Breast epithelium (tissue), 4 donors: ENCODE data around the gene NME3. TPM values are rescaled to one million over a fixed set of nuclear protein-coding genes. Genes with fewer than 3 reads are reported as not detected.

Experiments
- DNase-seq, 2 donors: peaks; one replicate each; pipeline ENCODE4 v3.0.0-alpha.2; 2019; ENCODE audit warnings: low spot score in 2 of 2
- H3K27ac ChIP-seq, 2 donors: fragments of 200-600 bp; sonication (generic) in 1 of 2; one replicate each; pipeline ENCODE4 v1.5.1; 2016 to 2019; ENCODE audit warnings: mild to moderate bottlenecking in 1 of 2
- H3K27me3 ChIP-seq, 2 donors: fragments of 200-600 bp; sonication (generic) in 1 of 2; one replicate each; pipeline versions ENCODE4 v1.5.1 to v1.6.0; 2017 to 2019; ENCODE audit warnings: control low read depth in 1 of 2, mild to moderate bottlenecking in 1 of 2
- H3K36me3 ChIP-seq: fragments of 200-600 bp; one replicate; pipeline ENCODE4 v1.5.1; 2019
- H3K4me1 ChIP-seq, 2 donors: fragments of 200-600 bp; sonication (generic); one replicate each; pipeline ENCODE4 v1.5.1; 2016 to 2019; ENCODE audit warnings: control low read depth in 1 of 2
- H3K4me3 ChIP-seq, 3 donors: fragments of 200-600 bp; sonication (generic); 1 replicate in 2 of 3; 2 replicates in 1 of 3; pipeline ENCODE4 v1.5.1; 2016 to 2019; ENCODE audit warnings: mild to moderate bottlenecking in 3 of 3, moderate library complexity in 2 of 3
- H3K9me3 ChIP-seq, 2 donors: fragments of 200-600 bp; sonication (generic) in 1 of 2; one replicate each; pipeline ENCODE4 v1.5.1; 2016 to 2019; ENCODE audit warnings: control low read depth in 1 of 2
- POLR2A ChIP-seq: fragments of 450-650 bp; IDR thresholded peaks from one replicate; pipeline ENCODE4 v1.6.1; 2016; ENCODE audit warnings: antibody characterized with exemption, mild to moderate bottlenecking, moderate library complexity
- POLR2AphosphoS5 ChIP-seq, 3 donors: sonication (generic); formaldehyde crosslinking; IDR thresholded peaks; one replicate each; pipeline ENCODE4 v1.6.1; 2017; ENCODE audit warnings: antibody characterized with exemption in 3 of 3
- intact Hi-C: fragments of 100-400 bp; cut with DNase I; formaldehyde crosslinking; loops from one replicate; pipeline ENCODE4 v1.15.1; 2023; ENCODE audit warnings: low total_unique reads
- total RNA-seq, 3 donors: library from RNA; depleted of rRNA; stranded (reverse); fragments of >200 nt; gene quantifications; one replicate each; pipeline ENCODE4 v1.1.0, GENCODE V29; 2016
- TF ChIP-seq, protein P1 (sequence below), 3 donors: fragments of 450-650 bp; IDR thresholded peaks; one replicate each; pipeline ENCODE4 v1.5.1; 2016 to 2017; ENCODE audit warnings: antibody characterized with exemption in 3 of 3, mild to moderate bottlenecking in 3 of 3, moderate library complexity in 3 of 3

NME3 gene
- total RNA-seq, 3 donors from 2014 or later, result 86.6 to 119 (median 115) TPM

DNA sequence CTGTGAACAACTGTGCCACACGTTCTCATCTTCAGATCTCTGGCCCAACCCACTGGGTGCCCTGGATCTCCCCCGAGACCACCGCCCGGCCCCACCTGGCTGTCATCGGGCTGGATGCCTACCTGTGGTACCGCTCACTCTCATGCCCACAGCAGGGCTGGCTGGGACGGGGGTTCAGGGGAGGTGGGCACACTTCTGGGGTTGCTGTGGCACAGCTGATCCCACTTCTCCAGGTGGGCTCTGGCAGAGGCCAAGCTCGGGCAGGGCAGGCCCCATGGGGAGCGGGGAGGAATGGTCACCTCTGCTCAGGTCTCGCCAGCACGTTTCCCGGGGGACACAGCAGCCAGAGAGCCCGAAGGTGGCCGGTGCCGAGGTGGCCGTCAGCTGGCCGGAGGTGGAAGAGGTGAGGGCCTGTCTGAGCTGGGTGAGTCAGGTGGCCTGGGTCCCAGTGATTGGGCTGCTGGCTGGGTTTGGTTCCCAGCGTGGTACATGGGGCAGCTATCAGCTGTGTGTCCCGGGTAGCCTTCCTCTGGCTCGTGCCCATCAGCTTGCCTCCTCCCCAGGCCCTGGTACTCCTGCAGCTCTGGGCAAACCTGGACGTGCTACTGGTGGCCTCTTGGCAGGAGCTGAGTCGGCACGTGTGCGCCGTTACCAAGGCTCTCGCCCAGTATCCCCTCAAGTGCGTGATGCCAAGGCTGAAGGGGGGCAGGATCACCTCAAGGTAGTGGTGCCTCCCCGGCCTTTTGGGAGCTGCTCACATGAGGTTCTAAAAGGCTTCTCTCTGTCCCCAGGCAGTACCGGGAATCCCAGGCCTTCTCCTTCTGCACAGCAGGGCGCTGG is 3.9 kb upstream of the NME3 start:
- Histone ChIP-seq H3K27ac (peak overlapping the region in 1 of 2 donors; percentile 94), H3K9me3 (no peaks in the 10 kb centered on the region), H3K27me3 (no peaks in the 10 kb centered on the region), H3K36me3 (peaks cover 5% of the 10 kb centered on the region), H3K4me3 (no peak overlapping the region), H3K4me1 (peaks cover 10 to 24% of the 10 kb centered on the region in 2 donors)
- no peak for DNase-seq
- TF ChIP-seq, protein P1, sequence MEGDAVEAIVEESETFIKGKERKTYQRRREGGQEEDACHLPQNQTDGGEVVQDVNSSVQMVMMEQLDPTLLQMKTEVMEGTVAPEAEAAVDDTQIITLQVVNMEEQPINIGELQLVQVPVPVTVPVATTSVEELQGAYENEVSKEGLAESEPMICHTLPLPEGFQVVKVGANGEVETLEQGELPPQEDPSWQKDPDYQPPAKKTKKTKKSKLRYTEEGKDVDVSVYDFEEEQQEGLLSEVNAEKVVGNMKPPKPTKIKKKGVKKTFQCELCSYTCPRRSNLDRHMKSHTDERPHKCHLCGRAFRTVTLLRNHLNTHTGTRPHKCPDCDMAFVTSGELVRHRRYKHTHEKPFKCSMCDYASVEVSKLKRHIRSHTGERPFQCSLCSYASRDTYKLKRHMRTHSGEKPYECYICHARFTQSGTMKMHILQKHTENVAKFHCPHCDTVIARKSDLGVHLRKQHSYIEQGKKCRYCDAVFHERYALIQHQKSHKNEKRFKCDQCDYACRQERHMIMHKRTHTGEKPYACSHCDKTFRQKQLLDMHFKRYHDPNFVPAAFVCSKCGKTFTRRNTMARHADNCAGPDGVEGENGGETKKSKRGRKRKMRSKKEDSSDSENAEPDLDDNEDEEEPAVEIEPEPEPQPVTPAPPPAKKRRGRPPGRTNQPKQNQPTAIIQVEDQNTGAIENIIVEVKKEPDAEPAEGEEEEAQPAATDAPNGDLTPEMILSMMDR (IDR thresholded peaks at IDR 0.05), result no peak
- intact Hi-C loops, result no loop called here

DNA sequence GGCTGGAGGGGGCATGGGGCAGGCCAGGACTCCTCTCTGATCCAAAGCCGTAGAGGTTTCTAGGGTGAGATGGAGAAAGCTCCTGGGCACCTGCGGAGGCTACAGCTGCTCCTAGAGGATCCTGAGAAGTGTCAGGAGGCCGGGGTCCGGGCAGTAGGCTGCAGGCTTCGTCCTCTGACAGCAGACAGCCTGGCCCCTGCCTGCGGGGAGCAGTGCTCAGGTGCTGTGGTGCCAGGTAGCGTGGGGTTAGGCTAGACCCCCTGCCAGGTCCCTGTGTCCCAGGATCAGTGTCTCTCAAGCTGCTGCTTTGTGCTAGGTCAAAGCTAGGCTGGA is 3.1 kb upstream of the NME3 start:
- Histone ChIP-seq H3K27ac (peak overlapping the region in 1 of 2 donors; percentile 94), H3K4me1 (peaks cover 16 to 25% of the 10 kb centered on the region in 2 donors), H3K9me3 (no peaks in the 10 kb centered on the region), H3K27me3 (no peaks in the 10 kb centered on the region), H3K36me3 (peaks cover 5% of the 10 kb centered on the region), H3K4me3 (peak overlapping the region in 2 of 3 donors; percentile 91 to 94)
- TF ChIP-seq, protein P1 (IDR thresholded peaks at IDR 0.05), result no peak
- TF ChIP-seq POLR2AphosphoS5 (IDR thresholded peaks at IDR 0.05), result no peak
- TF ChIP-seq POLR2A, result no peak
- intact Hi-C loops, result no loop called here
- no peak for DNase-seq

DNA sequence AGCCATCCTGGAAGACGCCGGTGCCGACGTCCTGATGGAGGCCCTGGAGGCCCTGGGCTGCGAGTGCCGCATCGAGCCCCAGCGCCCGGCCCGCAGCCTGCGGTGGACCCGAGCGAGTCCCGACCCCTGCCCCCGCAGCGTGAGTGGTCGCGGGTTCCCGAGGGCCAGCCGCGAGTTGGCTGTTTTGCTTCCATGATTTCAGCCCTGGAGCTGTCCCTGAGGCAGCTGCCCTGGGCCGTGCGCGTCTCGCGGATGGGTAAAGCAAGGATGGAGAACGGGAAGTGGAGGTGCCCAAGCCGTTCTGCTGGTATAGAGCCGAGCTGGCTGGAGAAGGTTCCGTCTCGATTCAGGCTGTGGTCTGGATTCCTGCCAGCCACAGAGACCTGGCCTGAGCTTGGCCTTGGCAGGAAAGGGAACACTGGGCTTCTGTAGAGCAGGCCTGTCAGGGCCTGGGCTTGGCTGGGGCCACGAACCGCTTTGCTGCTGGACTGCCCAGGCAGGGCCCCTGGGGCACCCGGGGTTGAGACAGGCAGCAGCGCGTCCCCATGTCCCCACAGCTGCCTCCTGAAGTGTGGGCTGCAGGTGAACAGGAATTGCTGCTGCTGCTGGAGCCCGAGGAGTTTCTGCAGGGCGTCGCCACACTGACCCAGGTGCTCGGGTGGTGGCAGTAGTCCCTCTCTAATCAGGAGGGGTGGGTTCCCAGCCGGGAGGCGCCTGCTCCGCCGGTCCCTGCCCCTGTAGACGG is 2.5 kb upstream of the NME3 start:
- intact Hi-C loops, result no loop called here
- TF ChIP-seq POLR2A, result no peak
- DNase-seq, result peak in 1 of 2 donors; percentile 68

DNA sequence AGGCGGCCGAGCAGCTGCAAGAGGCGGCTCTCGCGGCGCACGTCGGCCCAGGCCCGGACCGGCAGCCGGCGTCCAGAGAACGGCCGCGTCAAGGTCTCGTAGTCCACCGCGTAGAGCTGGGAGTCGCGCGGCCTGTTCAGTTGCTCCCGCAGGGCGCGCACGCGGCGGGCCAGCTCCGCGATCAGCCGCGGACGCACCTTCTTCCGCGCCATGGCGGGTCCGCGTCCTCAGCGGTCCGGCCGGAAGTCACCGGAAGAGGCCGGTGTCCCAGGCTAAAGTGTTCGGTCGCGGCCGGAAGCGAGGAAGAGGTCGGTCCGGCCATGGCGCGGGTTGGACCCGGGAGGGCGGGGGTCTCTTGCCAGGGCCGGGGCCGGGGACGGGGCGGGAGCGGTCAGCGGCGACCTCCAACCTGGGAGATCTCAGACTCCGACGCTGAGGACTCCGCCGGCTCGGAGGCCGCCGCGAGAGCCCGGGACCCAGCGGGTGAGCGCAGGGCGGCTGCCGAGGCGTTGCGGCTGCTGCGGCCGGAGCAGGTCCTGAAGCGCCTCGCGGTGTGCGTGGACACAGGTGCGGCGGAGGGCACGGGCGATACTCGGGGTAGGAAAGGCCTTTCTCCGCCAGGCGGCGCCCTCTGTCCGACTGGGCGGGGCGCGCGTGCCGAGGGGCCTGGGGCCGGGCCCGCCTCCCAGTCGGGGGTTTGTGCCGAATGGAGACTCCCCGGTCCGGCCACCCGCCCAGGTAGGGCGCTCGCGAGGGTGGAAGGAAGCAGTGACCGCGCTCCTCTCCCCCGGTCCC is 1.8 kb upstream of the NME3 start, which contains the start of gene MRPS34:
MRPS34 (minus strand) TSS at position 227 of the 795 bp plus-strand sequence; CDS start at position 212, 15 bp downstream.
- DNase-seq, result peak in 1 of 2 donors; percentile 79
- H3K4me1 ChIP-seq, result peaks cover 16 to 25% of the 10 kb centered on the region in 2 donors
- intact Hi-C loops, result no loop called here
- peak within 1 kb of the TSS; percentile 85 to 94 for H3K27ac ChIP-seq
- H3K9me3 ChIP-seq, result no peaks in the 10 kb centered on the region
- H3K4me3 ChIP-seq, result peak within 1 kb of the TSS; percentile 91 to 97 (median 94)
- no peaks in the 10 kb centered on the region for H3K27me3 ChIP-seq
- peaks cover 5% of the 10 kb centered on the region for H3K36me3 ChIP-seq
- TF ChIP-seq POLR2AphosphoS5 (IDR thresholded peaks at IDR 0.05) (peak; percentile 72 to 87 (median 83)), POLR2A (peak; percentile 19)
- TF ChIP-seq, protein P1 (IDR thresholded peaks at IDR 0.05), result peak; percentile 19 to 69 (median 65)

More for the DNA sequence above, 2.5 kb upstream of the NME3 start:
- H3K4me3 ChIP-seq, result peak overlapping the region; percentile 91 to 97 (median 94)
- peaks cover 5% of the 10 kb centered on the region for H3K36me3 ChIP-seq
- H3K27ac ChIP-seq, result peak overlapping the region; percentile 85 to 94
- H3K27me3 ChIP-seq, result no peaks in the 10 kb centered on the region
- no peaks in the 10 kb centered on the region for H3K9me3 ChIP-seq
- H3K4me1 ChIP-seq, result peaks cover 16 to 25% of the 10 kb centered on the region in 2 donors

DNA sequence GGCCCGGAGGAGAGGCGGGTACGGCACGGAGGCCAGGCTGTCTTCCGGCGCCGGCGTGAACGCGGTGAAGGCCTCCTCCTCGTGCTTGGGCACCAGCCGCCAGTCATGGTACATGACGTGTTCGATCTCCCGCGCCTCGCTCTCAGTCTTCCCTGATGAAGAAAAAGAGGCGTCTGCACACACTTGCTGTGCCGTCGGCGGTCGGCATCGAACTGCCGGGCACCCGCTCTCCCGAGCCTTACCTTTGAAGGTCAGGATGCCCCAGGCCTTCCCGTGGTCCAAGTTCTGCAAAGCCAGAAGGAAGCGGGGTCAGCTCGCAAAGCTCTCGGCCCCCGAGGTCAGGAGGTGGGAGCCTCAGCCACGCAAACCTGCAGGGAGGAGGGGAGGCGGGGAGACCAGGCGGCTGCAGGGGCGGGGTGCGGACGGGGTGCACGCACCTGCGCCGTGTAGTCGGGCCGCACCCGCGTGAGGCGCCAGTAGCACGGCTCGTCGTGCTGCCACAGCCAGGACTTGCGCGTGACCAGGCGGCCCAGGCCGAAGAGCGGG is 1.1 kb upstream of the NME3 start, which contains the start of gene EME2:
EME2 (plus strand) TSS at position 449 of the 546 bp plus-strand sequence. CDS start 418 bp downstream, outside the sequence.
- H3K27ac ChIP-seq, result peak within 1 kb of the TSS; percentile 85 to 94
- peaks cover 5% of the 10 kb centered on the region for H3K36me3 ChIP-seq
- intact Hi-C loops, result no loop called here
- TF ChIP-seq POLR2A (no peak), POLR2AphosphoS5 (IDR thresholded peaks at IDR 0.05) (no peak)
- TF ChIP-seq, protein P1 (IDR thresholded peaks at IDR 0.05), result no peak
- no peaks in the 10 kb centered on the region for H3K9me3 ChIP-seq
- DNase-seq, result no peak
- H3K4me1 ChIP-seq, result peaks cover 16 to 25% of the 10 kb centered on the region in 2 donors
- H3K4me3 ChIP-seq, result peak within 1 kb of the TSS; percentile 91 to 97 (median 94)
- H3K27me3 ChIP-seq, result no peaks in the 10 kb centered on the region
